DOHH2 (cell line): ENCODE results near the gene ANKS4B.

Experiments used
- H3F3A ChIP-seq: fragments of 200-600 bp; sonication (generic), shearing (Covaris generic); 2 replicates; pipeline ENCODE4 v1.6.0; 2016; ENCODE audit warnings: antibody characterized with exemption, mild to moderate bottlenecking; ENCODE audit not compliant: control insufficient read depth, insufficient read depth
- H3K27ac ChIP-seq: fragments of 200-600 bp; sonication (generic); 2 replicates; pipeline ENCODE4 v1.5.1; 2014; ENCODE audit warnings: low read depth, mild to moderate bottlenecking, low read length, moderate library complexity
- H3K27me3 ChIP-seq: fragments of 200-600 bp; sonication (generic); 2 replicates; pipeline ENCODE4 v1.6.1; 2014; ENCODE audit warnings: mild to moderate bottlenecking, low read length, mixed read lengths; ENCODE audit not compliant: control insufficient read depth
- H3K36me3 ChIP-seq: fragments of 200-600 bp; sonication (generic); 2 replicates; pipeline ENCODE4 v1.6.1; 2014; ENCODE audit warnings: mild to moderate bottlenecking, low read length, moderate library complexity, mixed read lengths; ENCODE audit not compliant: control insufficient read depth
- H3K4me1 ChIP-seq: fragments of 200-600 bp; sonication (generic); 2 replicates; pipeline ENCODE4 v1.6.1; 2014; ENCODE audit warnings: mild to moderate bottlenecking, low read length, mixed read lengths; ENCODE audit not compliant: control insufficient read depth
- H3K4me2 ChIP-seq: fragments of 200-600 bp; sonication (generic); 2 replicates; pipeline ENCODE4 v1.6.0; 2014; ENCODE audit warnings: mild to moderate bottlenecking, low read length, moderate library complexity
- H3K4me3 ChIP-seq: fragments of 200-600 bp; sonication (generic); 2 replicates; pipeline ENCODE4 v1.5.1; 2014; ENCODE audit warnings: mild to moderate bottlenecking, low read length, mixed read lengths
- H3K79me2 ChIP-seq: fragments of 200-600 bp; sonication (generic); 2 replicates; pipeline ENCODE4 v1.6.1; 2014; ENCODE audit warnings: mild to moderate bottlenecking, low read length, mixed read lengths; ENCODE audit not compliant: control insufficient read depth
- H3K9me2 ChIP-seq: fragments of 200-600 bp; sonication (generic); replicated peaks from 2 replicates; pipeline ENCODE4 v1.6.1; 2014; ENCODE audit warnings: mild to moderate bottlenecking, low read length, mixed read lengths; ENCODE audit not compliant: control insufficient read depth
- H3K9me3 ChIP-seq: fragments of 200-600 bp; sonication (generic); 2 replicates; pipeline ENCODE4 v1.6.1; 2014; ENCODE audit warnings: antibody characterized with exemption, low read length, mixed read lengths; ENCODE audit not compliant: control insufficient read depth, insufficient read depth
- H4K20me1 ChIP-seq: fragments of 200-600 bp; sonication (generic); 2 replicates; pipeline ENCODE4 v1.6.0; 2014; ENCODE audit warnings: low read depth, mild to moderate bottlenecking, antibody characterized with exemption, low read length, moderate library complexity; ENCODE audit not compliant: control insufficient read depth, insufficient read depth
- CTCF ChIP-seq: fragments of 200-600 bp; sonication (generic); IDR thresholded peaks from one replicate; pipeline ENCODE4 v1.5.1; 2014; ENCODE audit warnings: antibody characterized with exemption, mild to moderate bottlenecking, low read depth, low read length; ENCODE audit not compliant: poor library complexity, severe bottlenecking
- EZH2phosphoT487 ChIP-seq: fragments of 200-600 bp; sonication (generic); IDR thresholded peaks from 2 replicates; pipeline ENCODE4 v1.6.1; 2017; ENCODE audit warnings: borderline replicate concordance, mild to moderate bottlenecking, antibody characterized with exemption, low read length, moderate library complexity, mixed read lengths

The ANKS4B gene

DNA sequence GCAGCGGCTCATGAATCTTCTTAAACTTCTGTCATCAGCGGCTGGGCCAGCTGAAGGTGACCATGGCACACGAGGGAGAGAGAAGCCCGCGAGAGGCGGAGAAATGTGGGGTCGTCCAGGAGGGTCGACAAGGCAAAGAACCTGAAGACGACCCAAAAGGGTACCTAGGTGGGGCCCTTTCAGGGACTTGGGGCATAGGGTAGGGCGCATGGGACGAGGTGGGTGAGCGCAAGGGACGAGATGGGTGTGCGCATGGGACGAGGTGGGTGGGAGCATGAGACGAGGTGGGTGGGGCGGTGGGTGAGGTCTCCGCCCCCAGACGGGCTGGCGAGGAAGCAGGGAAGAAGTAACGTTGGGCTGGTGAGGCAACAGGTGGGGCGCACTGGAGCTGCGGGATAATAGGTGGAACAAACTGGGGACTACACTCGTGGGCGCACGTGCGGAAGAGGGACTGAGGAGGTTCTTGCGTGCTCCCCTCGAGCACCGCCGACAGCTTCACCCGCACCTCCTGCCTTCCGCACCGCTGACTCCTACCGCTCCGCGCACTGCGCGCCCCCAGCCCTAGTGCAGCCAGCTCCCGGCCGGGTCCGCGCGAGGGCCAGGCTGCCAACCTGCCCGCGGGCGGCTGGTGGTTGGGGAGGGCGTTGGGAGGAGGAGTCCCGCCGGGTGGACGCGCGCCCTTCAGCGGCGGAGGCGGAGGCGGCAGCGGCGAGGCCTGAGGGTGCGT, 67.8 kb downstream of the ANKS4B start:
- H4K20me1 ChIP-seq, result no peaks in the 10 kb centered on the region
- H3K79me2 ChIP-seq, result peaks cover 36% of the 10 kb centered on the region
- no peaks in the 10 kb centered on the region for H3K9me3 ChIP-seq
- H3K27me3 ChIP-seq, result no peaks in the 10 kb centered on the region
- H3K4me3 ChIP-seq, result peak overlapping the region; percentile 86
- peaks cover 18% of the 10 kb centered on the region for H3K36me3 ChIP-seq
- no peaks in the 10 kb centered on the region for H3K9me2 ChIP-seq
- TF ChIP-seq EZH2phosphoT487, result no peak
- peak; percentile 57 for TF ChIP-seq CTCF
- H3K27ac ChIP-seq, result peak overlapping the region; percentile 80
- H3K4me1 ChIP-seq, result peaks cover 28% of the 10 kb centered on the region
- peak overlapping the region; percentile 98 for H3K4me2 ChIP-seq
- H3F3A ChIP-seq, result peaks cover 7% of the 10 kb centered on the region; the same call in 1 of the 2 replicates

DNA sequence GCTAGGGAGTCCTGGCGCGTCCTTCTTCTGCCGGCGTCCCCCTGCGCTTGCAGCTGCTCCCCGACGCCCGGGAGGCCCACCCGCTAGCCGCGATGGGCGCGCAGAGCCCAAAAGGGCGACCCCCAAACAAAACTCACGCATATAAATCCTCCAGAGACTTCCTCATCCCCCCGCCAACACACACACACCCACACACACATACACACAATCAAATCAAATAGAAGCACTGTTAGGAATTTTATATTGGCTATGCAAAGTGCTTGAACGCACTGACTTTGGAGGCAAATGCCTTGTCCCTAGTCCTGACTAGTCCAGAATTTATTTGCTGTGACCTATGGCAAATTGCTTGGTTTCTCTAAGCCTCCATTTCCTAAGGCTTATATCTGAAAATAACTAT, 68.4 kb downstream of the ANKS4B start:
- Histone ChIP-seq H3K4me2 (peak overlapping the region; percentile 98), H3K9me3 (no peaks in the 10 kb centered on the region), H3K36me3 (peaks cover 19% of the 10 kb centered on the region), H4K20me1 (no peaks in the 10 kb centered on the region), H3F3A (peaks cover 7% of the 10 kb centered on the region; the same call in 1 of the 2 replicates), H3K4me3 (peak overlapping the region; percentile 86), H3K79me2 (peaks cover 36% of the 10 kb centered on the region), H3K9me2 (no peaks in the 10 kb centered on the region), H3K27me3 (no peaks in the 10 kb centered on the region), H3K4me1 (peaks cover 28% of the 10 kb centered on the region), H3K27ac (peak overlapping the region; percentile 80)
- peak; percentile 24 for TF ChIP-seq CTCF
- no peak for TF ChIP-seq EZH2phosphoT487

- H3K27me3 ChIP-seq, result no peaks in the 10 kb centered on the region
- H3K79me2 ChIP-seq, result peaks cover 36% of the 10 kb centered on the region
- TF ChIP-seq EZH2phosphoT487 (no peak), CTCF (no peak)
- H3K4me3 ChIP-seq, result peak overlapping the region; percentile 86
- H3K27ac ChIP-seq, result peak overlapping the region; percentile 80
- H3K4me2 ChIP-seq, result peak overlapping the region; percentile 98
- H3K9me2 ChIP-seq, result no peaks in the 10 kb centered on the region
- H4K20me1 ChIP-seq, result no peaks in the 10 kb centered on the region
- H3K9me3 ChIP-seq, result no peaks in the 10 kb centered on the region
- peaks cover 28% of the 10 kb centered on the region for H3K4me1 ChIP-seq
- peaks cover 19% of the 10 kb centered on the region for H3K36me3 ChIP-seq
- H3F3A ChIP-seq, result peaks cover 7% of the 10 kb centered on the region; the same call in 1 of the 2 replicates
These were observed 69.0 kb downstream of the ANKS4B start for GRCh38 chr16:21302454-21302853.
